Measurements from ENCODE around the gene YARS1. TPM values are rescaled to one million over a fixed set of nuclear protein-coding genes. Genes with fewer than 3 reads are reported as not detected.

Gene YARS1
- total and polyA plus RNA-seq, 2 of the 4 experiments (the other 2 are of a cell fraction), result 100 to 166 TPM

- in situ Hi-C loops (cut with MboI; ENCODE audit: low sequenced_read_pairs) (no loop called here), intact Hi-C loops (cut with micrococcal nuclease) (no loop called here), dilution Hi-C loops (cut with HindIII; ENCODE audit: low sequenced_read_pairs, unreplicated experiment) (no loop called here)
- H3K27me3 ChIP-seq (ENCODE audit: control insufficient read depth, insufficient read depth, low read length), result no peaks in the 10 kb centered on the region
- H3K4me2 ChIP-seq (ENCODE audit: low read depth, low read length), result no peak overlapping the region
- H4K8ac ChIP-seq (ENCODE audit: low read depth in 2 of 2, low read length in 2 of 2), result no peak overlapping the region
- no peak overlapping the region for H2BK120ac ChIP-seq (ENCODE audit: low read depth, low read length)
- TF ChIP-seq CTCF (conservative IDR thresholded peaks at IDR 0.05; ENCODE audit: low read depth, low read length), result no peak
- TF ChIP-seq MXI1 (IDR thresholded peaks at IDR 0.05; ENCODE audit: borderline replicate concordance, low read depth, low read length), result no peak
- no peak for TF ChIP-seq ELK1 (IDR thresholded peaks at IDR 0.05; ENCODE audit: borderline replicate concordance, low read depth, low read length)
- peaks cover 4% of the 10 kb centered on the region for H3K4me1 ChIP-seq (ENCODE audit: control insufficient read depth, insufficient read depth, low read length)
- no peak overlapping the region for H3K14ac ChIP-seq (replicated peaks; ENCODE audit: low read depth, low read length)
- peaks cover 13% of the 10 kb centered on the region for H4K20me1 ChIP-seq (ENCODE audit: insufficient read depth, low read length)
- no peak overlapping the region for H2AFZ ChIP-seq (replicated peaks; ENCODE audit: low read length, poor library complexity)
- H3K9me1 ChIP-seq (ENCODE audit: insufficient read depth, low read length), result no peaks in the 10 kb centered on the region; the same call in 1 of the 2 replicates
- ATAC-seq (ENCODE audit: low read depth), result no peak
- H2AK5ac ChIP-seq (ENCODE audit: low read depth, low read length), result no peak overlapping the region
- no peak overlapping the region for H2BK15ac ChIP-seq (ENCODE audit: low read depth, low read length)
- H3K9ac ChIP-seq (ENCODE audit: low read depth, low read length), result no peak overlapping the region
- 100% methylated on average over 1 of the region's 5 CpGs; no CpG with 5 or more reads in 1 of the 2 experiments for WGBS, 2 experiments (ENCODE audit: extremely low coverage in 2 of 2, insufficient read length in 1 of 2)
- H4K91ac ChIP-seq (ENCODE audit: insufficient read depth, low read depth, low read length), result no peak overlapping the region
- no peak overlapping the region for H3K27ac ChIP-seq (ENCODE audit: insufficient read depth, low read length)
- H3K18ac ChIP-seq (ENCODE audit: low read depth, low read length), result no peak overlapping the region
- H4K5ac ChIP-seq (ENCODE audit: low read depth, low read length), result no peak overlapping the region
- no peak overlapping the region for H2BK20ac ChIP-seq (ENCODE audit: low read depth, low read length)
- BruUV-seq (replicated peaks), result no TSS peak
- POLR2A ChIA-PET (ENCODE audit: unreplicated experiment), result no interaction called here
- no peak overlapping the region for H2BK5ac ChIP-seq (ENCODE audit: low read depth, low read length, poor library complexity, severe bottlenecking)
- no peak for DNase-seq
- H3K56ac ChIP-seq (ENCODE audit: extremely low read depth, insufficient read depth, low read length), result no peak overlapping the region
- no peak overlapping the region for H3K4me3 ChIP-seq (ENCODE audit: insufficient read depth, low read depth, low read length)
- H3K79me1 ChIP-seq (ENCODE audit: low read depth in 1 of 2, low read length in 2 of 2), result peaks cover 8 to 17% of the 10 kb centered on the region in 2 experiments; a peak in 2 of 4 replicates
- CTCF ChIA-PET, result no interaction called here
- no peaks in the 10 kb centered on the region for H3K9me3 ChIP-seq (ENCODE audit: control insufficient read depth, insufficient read depth, low read length)
- no peak overlapping the region for H2AK9ac ChIP-seq (replicated peaks; ENCODE audit: low read depth, low read length, poor library complexity)
- H3K23ac ChIP-seq (ENCODE audit: low read depth, low read length), result no peak overlapping the region
- H3K4ac ChIP-seq (ENCODE audit: low read depth, low read length), result no peak overlapping the region
- peaks cover 72% of the 10 kb centered on the region for H3K36me3 ChIP-seq (ENCODE audit: control insufficient read depth, insufficient read depth, low read length)
These were observed 37.9 kb downstream of the YARS1 start for GRCh38 chr1:32779242-32779641.
